Neuron (in vitro differentiated cells): ENCODE results near the gene NACAD.

Experiments used
- H2AFZ ChIP-seq: one replicate; pipeline ENCODE4 v1.6.1; 2013; ENCODE audit warnings: low read depth, mild to moderate bottlenecking, inconsistent platforms, low read length, moderate library complexity
- H3K27me3 ChIP-seq: one replicate; pipeline ENCODE4 v1.6.1; 2013; ENCODE audit warnings: low read length; ENCODE audit not compliant: insufficient read depth
- H3K36me3 ChIP-seq: one replicate; pipeline ENCODE4 v1.6.1; 2013; ENCODE audit warnings: low read length; ENCODE audit not compliant: insufficient read depth
- H3K4me1 ChIP-seq: one replicate; pipeline ENCODE4 v1.6.1; 2013; ENCODE audit warnings: low read length; ENCODE audit not compliant: insufficient read depth
- H3K4me3 ChIP-seq: 2 replicates; pipeline ENCODE4 v1.5.1; 2013; ENCODE audit warnings: mild to moderate bottlenecking, low read length, moderate library complexity
- H3K9me3 ChIP-seq: one replicate; pipeline ENCODE4 v1.6.1; 2013; ENCODE audit warnings: low read length

The NACAD gene

GRCh38 chr7:45092931-45093235, 4.1 kb upstream of the NACAD start:
- Histone ChIP-seq H2AFZ (no peak overlapping the region), H3K9me3 (no peaks in the 10 kb centered on the region), H3K4me1 (peaks cover 8% of the 10 kb centered on the region), H3K36me3 (no peaks in the 10 kb centered on the region), H3K27me3 (no peaks in the 10 kb centered on the region), H3K4me3 (no peak overlapping the region)

- Histone ChIP-seq H2AFZ (no peak overlapping the region), H3K27me3 (no peaks in the 10 kb centered on the region), H3K4me1 (peaks cover 8% of the 10 kb centered on the region), H3K9me3 (no peaks in the 10 kb centered on the region), H3K4me3 (no peak overlapping the region), H3K36me3 (no peaks in the 10 kb centered on the region)
These were observed 3.5 kb upstream of the NACAD start for GRCh38 chr7:45092100-45092930.

GRCh38 chr7:45089341-45089891, 647 bp upstream of the NACAD start:
- no peaks in the 10 kb centered on the region for H3K27me3 ChIP-seq
- H3K9me3 ChIP-seq, result no peaks in the 10 kb centered on the region
- H3K4me1 ChIP-seq, result peaks cover 8% of the 10 kb centered on the region
- peak overlapping the region; percentile 76 for H3K4me3 ChIP-seq
- H3K36me3 ChIP-seq, result peaks cover 6% of the 10 kb centered on the region
- peak overlapping the region; percentile 95 for H2AFZ ChIP-seq

GRCh38 chr7:45088146-45088701, 545 bp downstream of the NACAD start:
- peak overlapping the region; percentile 76 for H3K4me3 ChIP-seq
- H2AFZ ChIP-seq, result no peak overlapping the region
- H3K4me1 ChIP-seq, result peaks cover 8% of the 10 kb centered on the region
- no peaks in the 10 kb centered on the region for H3K27me3 ChIP-seq
- peaks cover 6% of the 10 kb centered on the region for H3K36me3 ChIP-seq
- H3K9me3 ChIP-seq, result no peaks in the 10 kb centered on the region

- no peaks in the 10 kb centered on the region for H3K27me3 ChIP-seq
- H3K4me1 ChIP-seq, result peaks cover 8% of the 10 kb centered on the region
- H3K36me3 ChIP-seq, result peaks cover 6% of the 10 kb centered on the region
- peak overlapping the region; percentile 76 for H3K4me3 ChIP-seq
- no peaks in the 10 kb centered on the region for H3K9me3 ChIP-seq
- H2AFZ ChIP-seq, result no peak overlapping the region
These were observed 1.2 kb downstream of the NACAD start for GRCh38 chr7:45087301-45088145.

GRCh38 chr7:45086331-45087065, 2.3 kb downstream of the NACAD start:
- Histone ChIP-seq H3K4me3 (no peak overlapping the region), H3K4me1 (peaks cover 8% of the 10 kb centered on the region), H3K27me3 (no peaks in the 10 kb centered on the region), H3K36me3 (peaks cover 6% of the 10 kb centered on the region), H2AFZ (no peak overlapping the region), H3K9me3 (no peaks in the 10 kb centered on the region)

GRCh38 chr7:45085619-45086200, 3.1 kb downstream of the NACAD start:
- no peaks in the 10 kb centered on the region for H3K9me3 ChIP-seq
- H3K27me3 ChIP-seq, result no peaks in the 10 kb centered on the region
- peaks cover 8% of the 10 kb centered on the region for H3K4me1 ChIP-seq
- no peak overlapping the region for H2AFZ ChIP-seq
- H3K36me3 ChIP-seq, result peaks cover 11% of the 10 kb centered on the region
- H3K4me3 ChIP-seq, result no peak overlapping the region

- Histone ChIP-seq H3K4me1 (peaks cover 8% of the 10 kb centered on the region), H3K36me3 (peaks cover 14% of the 10 kb centered on the region), H2AFZ (no peak overlapping the region), H3K9me3 (no peaks in the 10 kb centered on the region), H3K27me3 (no peaks in the 10 kb centered on the region), H3K4me3 (no peak overlapping the region)
These were observed 3.7 kb downstream of the NACAD start for GRCh38 chr7:45084901-45085618.

GRCh38 chr7:45084336-45084735, 4.4 kb downstream of the NACAD start:
- Histone ChIP-seq H3K4me3 (no peak overlapping the region), H3K9me3 (no peaks in the 10 kb centered on the region), H2AFZ (no peak overlapping the region), H3K27me3 (no peaks in the 10 kb centered on the region), H3K4me1 (peaks cover under 1% of the 10 kb centered on the region), H3K36me3 (peaks cover 17% of the 10 kb centered on the region)

- peaks cover 17% of the 10 kb centered on the region for H3K36me3 ChIP-seq
- H3K27me3 ChIP-seq, result no peaks in the 10 kb centered on the region
- H3K4me1 ChIP-seq, result no peaks in the 10 kb centered on the region
- H2AFZ ChIP-seq, result no peak overlapping the region
- H3K4me3 ChIP-seq, result no peak overlapping the region
- H3K9me3 ChIP-seq, result no peaks in the 10 kb centered on the region
These were observed 5.9 kb downstream of the NACAD start for GRCh38 chr7:45082831-45083331.

- H3K9me3 ChIP-seq, result no peaks in the 10 kb centered on the region
- no peaks in the 10 kb centered on the region for H3K4me1 ChIP-seq
- peaks cover 17% of the 10 kb centered on the region for H3K36me3 ChIP-seq
- H3K4me3 ChIP-seq, result no peak overlapping the region
- no peaks in the 10 kb centered on the region for H3K27me3 ChIP-seq
- no peak overlapping the region for H2AFZ ChIP-seq
These were observed 6.5 kb downstream of the NACAD start for GRCh38 chr7:45082031-45082830.
